ENCODE data around the gene AGAP3. TPM values are rescaled to one million over a fixed set of nuclear protein-coding genes. Genes with fewer than 3 reads are reported as not detected.
A peak's percentile ranks its signal among the peaks of the same experiment; 100 is the strongest.

Gene AGAP3
- total RNA-seq, 2 donors from 2014 or later, result 50.8 to 79.2 TPM

DNA sequence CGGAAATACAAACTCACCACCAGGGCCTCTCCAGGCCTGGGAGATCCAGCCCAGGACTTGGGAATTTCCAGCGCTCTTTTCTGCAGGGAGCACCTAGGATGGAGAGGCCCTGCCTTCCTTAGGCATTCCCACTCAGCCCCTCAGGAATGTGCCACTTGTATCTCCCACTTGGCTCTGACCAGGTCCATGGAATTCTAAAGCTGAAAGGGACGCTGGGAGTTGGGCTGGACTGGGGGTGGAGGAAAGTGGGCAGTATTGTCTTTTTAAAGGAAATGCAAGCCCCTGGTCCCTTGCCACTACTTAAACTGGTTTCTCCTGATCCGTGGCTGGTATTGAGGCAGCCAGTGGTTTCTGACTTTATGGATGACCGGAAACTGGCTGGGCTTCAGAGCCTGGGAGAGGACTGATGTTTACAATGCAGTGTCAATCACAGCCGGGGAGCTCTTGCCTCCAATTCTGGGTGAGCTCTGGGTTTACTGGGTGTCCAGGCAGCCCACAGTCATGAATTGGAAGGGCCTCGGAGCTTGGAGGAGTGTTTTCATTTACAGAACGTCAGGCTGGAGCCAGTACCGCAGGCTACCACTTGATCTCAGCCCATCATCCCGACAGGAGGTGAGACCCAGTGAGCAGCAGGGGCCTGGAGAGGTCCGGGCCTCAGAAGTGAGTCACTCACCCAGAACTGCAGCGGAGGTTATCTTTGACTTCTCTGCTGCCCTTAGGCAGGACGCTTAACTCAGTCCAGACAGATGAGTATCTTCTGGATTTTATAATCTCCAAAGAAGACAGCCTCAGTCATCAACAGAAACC is 27.3 kb downstream of the AGAP3 start:
- no peaks in the 10 kb centered on the region for H3K36me3 ChIP-seq
- no peaks in the 10 kb centered on the region for H3K27me3 ChIP-seq
- no peak overlapping the region for H3K4me3 ChIP-seq
- no peak for DNase-seq
- intact Hi-C loops (cut with DNase I), result loop anchor here (5.0 kb wide), 1 partner anchor 81 kb away; no protein-coding TSS in a partner anchor
- TF ChIP-seq, protein P1, sequence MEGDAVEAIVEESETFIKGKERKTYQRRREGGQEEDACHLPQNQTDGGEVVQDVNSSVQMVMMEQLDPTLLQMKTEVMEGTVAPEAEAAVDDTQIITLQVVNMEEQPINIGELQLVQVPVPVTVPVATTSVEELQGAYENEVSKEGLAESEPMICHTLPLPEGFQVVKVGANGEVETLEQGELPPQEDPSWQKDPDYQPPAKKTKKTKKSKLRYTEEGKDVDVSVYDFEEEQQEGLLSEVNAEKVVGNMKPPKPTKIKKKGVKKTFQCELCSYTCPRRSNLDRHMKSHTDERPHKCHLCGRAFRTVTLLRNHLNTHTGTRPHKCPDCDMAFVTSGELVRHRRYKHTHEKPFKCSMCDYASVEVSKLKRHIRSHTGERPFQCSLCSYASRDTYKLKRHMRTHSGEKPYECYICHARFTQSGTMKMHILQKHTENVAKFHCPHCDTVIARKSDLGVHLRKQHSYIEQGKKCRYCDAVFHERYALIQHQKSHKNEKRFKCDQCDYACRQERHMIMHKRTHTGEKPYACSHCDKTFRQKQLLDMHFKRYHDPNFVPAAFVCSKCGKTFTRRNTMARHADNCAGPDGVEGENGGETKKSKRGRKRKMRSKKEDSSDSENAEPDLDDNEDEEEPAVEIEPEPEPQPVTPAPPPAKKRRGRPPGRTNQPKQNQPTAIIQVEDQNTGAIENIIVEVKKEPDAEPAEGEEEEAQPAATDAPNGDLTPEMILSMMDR (IDR thresholded peaks at IDR 0.05), result no peak
- no peaks in the 10 kb centered on the region for H3K9me3 ChIP-seq
- peak overlapping the region in 1 of 2 donors; percentile 34 for H3K9ac ChIP-seq (ENCODE audit: low read depth in 2 of 2, low read length in 2 of 2)
- H3K27ac ChIP-seq, result no peak overlapping the region
- peaks cover 22% of the 10 kb centered on the region for H3K4me1 ChIP-seq

DNA sequence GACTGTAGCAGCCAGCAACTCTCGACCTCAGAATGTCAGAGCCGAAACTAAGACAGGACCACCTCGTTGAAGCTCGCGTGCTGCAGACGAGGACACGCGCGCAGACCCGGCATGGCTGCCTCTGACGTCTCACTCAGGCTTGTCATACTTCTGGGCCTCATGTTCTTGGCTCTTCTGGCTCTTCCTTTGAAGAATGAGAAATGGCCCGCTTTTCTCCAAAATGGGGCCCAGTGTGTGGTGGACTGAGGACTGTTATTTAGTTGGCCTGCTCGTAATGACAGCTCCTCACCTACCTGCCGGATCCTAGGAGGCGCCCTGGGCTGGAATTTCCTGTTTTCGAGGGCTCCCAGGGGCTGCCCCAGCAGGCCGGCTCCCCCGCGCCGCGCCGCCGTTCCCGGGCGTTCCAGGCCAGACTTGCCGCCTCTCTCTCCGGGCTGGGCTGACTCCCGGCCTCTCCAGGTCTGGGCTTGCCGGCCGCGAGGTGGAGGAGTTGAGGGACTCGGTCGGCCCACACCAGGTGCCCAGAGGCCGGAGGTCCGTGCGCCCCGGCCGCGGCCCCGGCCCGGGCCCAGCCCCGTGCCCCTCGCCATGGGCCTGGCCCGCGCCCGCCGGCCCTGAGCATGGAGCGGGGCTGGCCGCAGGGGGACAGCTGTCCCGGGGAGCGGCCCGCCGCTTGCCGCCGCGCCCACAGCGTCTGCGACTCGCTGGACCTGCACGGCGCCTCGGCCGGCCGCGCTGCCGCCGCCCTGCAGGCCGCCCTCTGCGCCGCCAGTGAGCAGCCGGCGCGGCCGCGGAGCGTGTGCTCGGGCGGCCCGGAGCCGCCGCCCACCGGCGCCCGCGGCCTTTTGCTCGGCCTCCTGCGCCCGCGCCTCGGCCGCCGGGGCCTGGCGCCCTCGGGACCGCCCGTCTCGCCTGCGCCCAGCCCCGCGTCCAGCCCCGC is 28.1 kb downstream of the AGAP3 start:
- Histone ChIP-seq H3K9me3 (no peaks in the 10 kb centered on the region), H3K36me3 (no peaks in the 10 kb centered on the region), H3K4me3 (peak overlapping the region; percentile 24), H3K27ac (no peak overlapping the region), H3K4me1 (peaks cover 22% of the 10 kb centered on the region), H3K27me3 (no peaks in the 10 kb centered on the region), H3K9ac (ENCODE audit: low read depth in 2 of 2, low read length in 2 of 2) (peak overlapping the region in 1 of 2 donors; percentile 34)
- intact Hi-C loops (cut with DNase I), result loop anchor here (5.0 kb wide), 1 partner anchor 82 kb away; no protein-coding TSS in a partner anchor
- TF ChIP-seq, protein P1 (IDR thresholded peaks at IDR 0.05), result no peak
- peak; percentile 46 for DNase-seq

DNA sequence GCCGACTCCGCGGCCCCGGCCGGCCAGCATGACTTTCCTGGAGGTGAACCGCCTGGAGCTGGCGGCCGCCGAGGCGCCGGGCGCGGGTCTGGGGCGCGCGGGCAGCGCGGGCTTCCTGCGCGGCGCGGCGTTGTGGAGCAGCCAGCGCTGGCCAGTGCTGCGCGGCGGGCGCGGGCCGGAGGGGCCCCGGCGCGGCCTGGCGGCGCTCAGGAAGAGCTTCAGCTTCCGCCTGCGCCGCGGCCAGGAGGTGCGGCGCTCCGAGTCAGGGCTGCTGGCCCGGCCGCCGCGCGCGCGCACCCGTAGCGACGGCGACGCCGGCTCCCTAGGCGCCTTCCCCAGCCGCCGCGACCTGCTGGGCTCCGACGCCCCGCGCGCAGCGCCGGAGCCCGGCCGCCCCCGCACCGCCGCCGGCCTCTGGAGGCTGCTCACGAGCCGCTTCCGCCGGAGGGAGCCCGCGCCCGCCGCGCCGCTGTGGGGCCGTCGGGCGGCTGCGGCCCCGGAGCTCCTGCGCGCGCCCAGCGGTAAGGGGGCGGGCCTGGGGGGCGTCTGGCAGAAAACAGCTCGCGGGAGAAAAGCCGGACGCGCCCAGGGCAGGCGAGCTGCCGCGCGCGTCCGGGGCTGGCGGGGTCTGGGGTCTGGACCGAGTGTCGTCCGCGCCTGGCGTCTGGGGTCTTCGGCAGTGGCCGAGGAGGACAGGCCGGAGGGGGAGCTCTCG is 29.0 kb downstream of the AGAP3 start:
- TF ChIP-seq, protein P1 (IDR thresholded peaks at IDR 0.05), result no peak
- Histone ChIP-seq H3K27me3 (no peaks in the 10 kb centered on the region), H3K4me3 (peak overlapping the region; percentile 17), H3K9ac (ENCODE audit: low read depth in 2 of 2, low read length in 2 of 2) (peak overlapping the region in 1 of 2 donors; percentile 60), H3K4me1 (peaks cover 22% of the 10 kb centered on the region), H3K36me3 (no peaks in the 10 kb centered on the region), H3K27ac (no peak overlapping the region), H3K9me3 (no peaks in the 10 kb centered on the region)
- intact Hi-C loops (cut with DNase I), result no loop called here
- DNase-seq, result no peak

DNA sequence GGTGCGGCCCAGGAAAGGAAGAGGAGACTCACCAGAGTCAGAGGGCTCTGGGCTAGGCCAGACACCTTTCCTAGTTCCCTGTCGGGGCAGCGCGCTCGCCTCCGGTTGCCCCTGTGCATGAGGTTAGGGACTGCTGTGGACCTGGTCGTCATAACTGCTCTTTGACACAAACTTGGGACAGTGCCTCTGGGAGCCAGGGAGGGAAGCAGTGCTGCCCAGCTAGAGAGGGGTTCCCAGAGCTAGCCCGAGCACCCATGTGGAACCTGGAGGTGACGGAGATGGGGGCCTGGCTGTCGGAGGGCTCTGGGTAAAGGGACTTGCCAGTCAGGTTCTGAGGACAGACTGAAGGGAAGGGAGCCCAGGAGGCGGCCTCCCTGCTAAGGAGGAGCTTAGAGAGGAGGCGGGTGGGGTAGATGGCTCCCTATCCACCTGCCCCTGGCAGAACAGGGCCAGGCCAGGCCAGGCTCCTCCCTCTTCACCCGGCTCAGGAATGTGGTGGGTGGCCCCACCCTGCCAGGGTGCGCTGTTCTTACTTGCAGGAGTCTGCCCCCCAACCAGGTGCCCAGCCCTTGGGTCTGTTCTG is 29.7 kb downstream of the AGAP3 start:
- intact Hi-C loops (cut with DNase I), result no loop called here
- H3K4me3 ChIP-seq, result peak overlapping the region; percentile 17
- no peak overlapping the region for H3K27ac ChIP-seq
- no peaks in the 10 kb centered on the region for H3K36me3 ChIP-seq
- TF ChIP-seq, protein P1 (IDR thresholded peaks at IDR 0.05), result no peak
- peak; percentile 84 for DNase-seq
- no peaks in the 10 kb centered on the region for H3K9me3 ChIP-seq
- peak overlapping the region; percentile 12 to 60 for H3K9ac ChIP-seq (ENCODE audit: low read depth in 2 of 2, low read length in 2 of 2)
- no peaks in the 10 kb centered on the region for H3K27me3 ChIP-seq
- peaks cover 19% of the 10 kb centered on the region for H3K4me1 ChIP-seq

All from colonic mucosa (tissue), 4 donors.